GM12874 (cell line): ENCODE data around the gene G6PC2.

Source experiments
- CTCF ChIP-seq: IDR thresholded peaks from 2 replicates; pipeline ENCODE4 v1.5.1; 2011; ENCODE audit warnings: low read depth, mild to moderate bottlenecking, control low read depth, low read length, moderate library complexity; ENCODE audit not compliant: insufficient read depth

Gene G6PC2, protein sequence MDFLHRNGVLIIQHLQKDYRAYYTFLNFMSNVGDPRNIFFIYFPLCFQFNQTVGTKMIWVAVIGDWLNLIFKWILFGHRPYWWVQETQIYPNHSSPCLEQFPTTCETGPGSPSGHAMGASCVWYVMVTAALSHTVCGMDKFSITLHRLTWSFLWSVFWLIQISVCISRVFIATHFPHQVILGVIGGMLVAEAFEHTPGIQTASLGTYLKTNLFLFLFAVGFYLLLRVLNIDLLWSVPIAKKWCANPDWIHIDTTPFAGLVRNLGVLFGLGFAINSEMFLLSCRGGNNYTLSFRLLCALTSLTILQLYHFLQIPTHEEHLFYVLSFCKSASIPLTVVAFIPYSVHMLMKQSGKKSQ

DNA sequence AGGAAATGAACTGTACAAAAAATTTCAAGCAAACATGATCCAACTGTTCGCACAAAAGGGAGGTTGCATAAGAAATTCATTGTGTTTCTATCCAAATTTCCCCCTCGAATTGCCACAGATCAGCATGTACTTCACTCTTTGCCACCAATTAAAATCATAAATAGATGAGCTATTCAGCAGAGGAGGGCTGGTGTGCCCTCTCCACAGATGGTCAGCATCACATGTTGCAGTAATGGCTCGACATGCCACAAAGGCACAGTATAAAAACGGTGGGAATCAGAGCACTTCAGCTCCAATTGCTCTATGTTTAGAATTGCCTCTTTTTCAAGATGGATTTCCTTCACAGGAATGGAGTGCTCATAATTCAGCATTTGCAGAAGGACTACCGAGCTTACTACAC is at the start of gene G6PC2:
Gene G6PC2 (plus strand): TSS at position 289 of the 400 bp plus-strand sequence. CDS start 41 bp downstream, at position 330.
- TF ChIP-seq CTCF, result no peak

GRCh38 chr2:168851674-168852320 is 49.3 kb upstream of the G6PC2 start:
- TF ChIP-seq CTCF, result no peak

GRCh38 chr2:168852481-168852880 is 48.6 kb upstream of the G6PC2 start:
- TF ChIP-seq CTCF, result no peak

GRCh38 chr2:168853471-168853870 is 47.6 kb upstream of the G6PC2 start:
- no peak for TF ChIP-seq CTCF

DNA sequence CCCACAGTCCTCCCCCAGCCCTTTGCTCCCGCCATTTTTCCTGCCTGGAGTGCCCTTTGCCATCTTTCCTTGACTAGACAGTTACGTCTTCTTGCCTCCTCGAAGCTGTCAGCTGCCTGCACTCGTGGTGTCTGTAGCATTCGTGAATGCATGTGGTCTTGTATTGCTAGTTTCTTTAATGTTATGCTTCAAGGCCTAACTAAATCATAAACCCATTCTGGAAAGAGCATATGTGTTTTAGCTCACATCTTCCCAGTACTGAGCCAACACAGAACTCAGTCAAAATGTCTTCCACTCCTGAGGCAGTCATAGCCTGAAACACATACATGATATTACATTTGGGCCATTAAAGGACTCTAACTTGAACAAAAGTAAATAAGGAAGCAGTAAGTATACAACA is 46.4 kb upstream of the G6PC2 start:
- no peak for TF ChIP-seq CTCF

- no peak for TF ChIP-seq CTCF
These were observed 45.5 kb upstream of the G6PC2 start for GRCh38 chr2:168855601-168856000.

- TF ChIP-seq CTCF, result no peak
These were observed 42.9 kb upstream of the G6PC2 start for GRCh38 chr2:168858146-168858545.
